Large intestine (tissue), 3 donors: ENCODE measurements around the gene PSMB5. TPM values are rescaled to one million over a fixed set of nuclear protein-coding genes. Genes with fewer than 3 reads are reported as not detected.
A peak's percentile ranks its signal among the peaks of the same experiment; 100 is the strongest.
"Not testable (repeated sequence)": the region's sequence is repeated elsewhere in the genome, so short reads cannot be mapped to it uniquely, and the experiment has no call there.

Experiments
- DNase-seq, 2 donors: peaks; one replicate each; pipeline versions ENCODE4 v3.0.0 to v3.0.0-alpha.2; 2013
- H3K27ac ChIP-seq: one replicate; pipeline ENCODE4 v1.5.1; 2013; ENCODE audit warnings: low read length
- H3K27me3 ChIP-seq: 2 replicates; pipeline ENCODE4 v1.6.1; 2013; ENCODE audit warnings: low read length; ENCODE audit not compliant: control insufficient read depth, insufficient read depth
- H3K36me3 ChIP-seq: 2 replicates; pipeline ENCODE4 v1.6.1; 2013; ENCODE audit warnings: low read length; ENCODE audit not compliant: control insufficient read depth, insufficient read depth
- H3K4me1 ChIP-seq: one replicate; pipeline ENCODE4 v1.6.1; 2013; ENCODE audit warnings: low read length; ENCODE audit not compliant: control insufficient read depth, insufficient read depth
- H3K4me3 ChIP-seq: one replicate; pipeline ENCODE4 v1.5.1; 2013; ENCODE audit warnings: low read length
- H3K9me3 ChIP-seq: one replicate; pipeline ENCODE4 v1.6.1; 2013; ENCODE audit warnings: mild to moderate bottlenecking, low read depth, low read length, moderate library complexity; ENCODE audit not compliant: control insufficient read depth
- WGBS: methylation state at CpG from one replicate; pipeline ENCODE4 v1.1.5; 2013; ENCODE audit warnings: low lambda C conversion rate; ENCODE audit not compliant: insufficient coverage; 5-methylcytosine and 5-hydroxymethylcytosine counted together
- polyA plus RNA-seq: library from polyadenylated mRNA; unstranded; fragments of 120-200 nt; gene quantifications from one replicate; pipeline ENCODE4 v1.2.1, GENCODE V29; 2013

PSMB5 gene
- polyA plus RNA-seq, 1 donor, result 112 TPM

DNA sequence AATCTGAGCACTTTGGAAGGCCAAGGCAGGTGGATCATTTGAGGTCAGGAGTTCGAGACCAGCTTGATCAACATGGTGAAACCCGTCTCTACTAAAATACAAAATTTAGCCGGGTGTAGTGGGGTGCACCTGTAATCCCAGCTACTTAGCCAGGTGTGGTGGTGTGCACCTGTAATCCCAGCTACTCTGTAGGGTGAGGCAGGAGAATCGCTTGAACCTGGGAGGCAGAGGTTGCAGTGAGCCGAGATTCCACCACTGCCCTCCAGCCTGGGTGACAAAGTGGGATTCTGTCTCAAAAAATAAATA is 21.0 kb downstream of the PSMB5 start:
- not testable (repeated sequence) for DNase-seq, H3K27me3 ChIP-seq, H3K36me3 ChIP-seq, H3K4me1 ChIP-seq, H3K27ac ChIP-seq, H3K4me3 ChIP-seq, H3K9me3 ChIP-seq
- 100% methylated on average over 1 of the region's 5 CpGs for WGBS

DNA sequence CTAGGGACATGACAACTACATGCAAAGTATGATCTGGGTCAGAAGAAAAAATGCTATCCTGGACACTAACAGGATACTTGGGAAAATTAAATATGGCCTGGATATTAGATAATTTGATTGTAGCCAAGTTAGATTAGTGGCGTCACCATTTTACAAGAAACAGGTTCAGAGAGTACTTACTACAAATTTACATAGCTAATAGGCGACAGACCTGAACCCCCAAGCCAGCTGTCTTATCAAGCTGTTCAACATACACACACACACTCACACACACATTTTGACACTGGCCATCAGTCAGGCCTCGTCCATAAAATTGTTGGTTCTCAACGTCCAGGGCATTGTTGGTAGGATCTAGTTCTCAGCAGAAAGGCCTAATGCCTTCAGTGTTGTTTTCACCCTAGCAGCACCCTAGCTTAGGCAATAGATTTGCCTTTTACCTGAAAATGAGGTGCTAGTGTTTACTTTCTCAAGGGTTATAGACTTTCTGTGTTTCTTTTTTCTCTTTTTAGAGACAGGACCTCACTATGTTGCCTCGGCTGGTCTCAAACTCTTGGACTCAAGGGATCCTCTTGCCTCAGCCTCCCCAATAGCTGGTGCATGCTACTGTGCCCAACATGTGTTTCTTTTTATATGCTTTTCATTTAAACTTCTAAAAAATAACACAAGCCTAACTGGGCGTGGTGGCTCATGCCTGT is 21.5 kb downstream of the PSMB5 start:
- Histone ChIP-seq H3K27ac (no peak overlapping the region), H3K27me3 (no peaks in the 10 kb centered on the region), H3K36me3 (no peaks in the 10 kb centered on the region), H3K4me3 (no peak overlapping the region), H3K9me3 (no peaks in the 10 kb centered on the region), H3K4me1 (peaks cover 3% of the 10 kb centered on the region)
- DNase-seq, result no peak
- no CpG with 5 or more reads among the region's 6 CpGs for WGBS

DNA sequence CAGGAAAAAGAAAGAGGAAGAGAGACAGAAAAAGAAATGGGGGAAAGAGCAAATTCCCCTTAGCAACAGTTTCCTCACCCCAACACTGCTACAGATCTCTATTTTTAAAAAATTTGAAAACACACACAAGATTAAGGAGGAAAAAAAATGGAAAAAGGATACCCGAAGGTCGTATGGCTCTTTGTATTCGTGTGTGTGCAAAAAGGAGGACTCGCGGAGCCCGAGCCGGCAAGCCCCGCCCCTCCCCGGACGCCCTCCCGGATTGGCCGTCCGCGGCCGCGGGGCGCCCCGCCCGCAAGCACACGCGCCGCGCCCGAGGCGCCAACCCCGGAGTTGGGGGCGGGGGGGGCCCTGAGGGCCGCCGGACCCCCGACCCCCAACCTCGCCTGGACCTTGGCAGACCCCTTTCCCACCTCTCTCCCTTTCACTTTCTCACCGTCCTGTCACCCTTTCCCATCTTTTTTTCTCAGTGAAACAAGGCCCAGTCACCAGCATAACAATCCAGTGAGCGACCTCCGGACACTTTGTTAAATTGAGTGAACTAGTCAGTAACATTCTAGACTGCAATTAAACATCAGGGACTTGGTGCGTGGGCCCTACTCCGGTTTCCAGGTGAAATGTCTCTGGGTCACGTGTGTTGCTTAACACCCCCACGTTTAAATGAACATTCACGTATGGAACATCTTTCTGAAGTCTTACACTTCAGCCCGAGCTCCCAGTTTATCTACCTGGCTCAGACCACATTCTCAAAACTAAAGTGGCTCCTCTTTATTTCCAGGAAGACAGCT is 24.6 kb downstream of the PSMB5 start, which contains the start of gene C14orf93:
Gene C14orf93 (minus strand): TSS at position 205 of the 788 bp plus-strand sequence. CDS start 11,120 bp downstream, outside the sequence.
- H3K36me3 ChIP-seq, result no peaks in the 10 kb centered on the region
- H3K9me3 ChIP-seq, result no peaks in the 10 kb centered on the region
- peak within 1 kb of the TSS; percentile 82 for H3K27ac ChIP-seq
- 10% methylated on average over 2 of the region's 40 CpGs for WGBS
- H3K4me3 ChIP-seq, result peak within 1 kb of the TSS; percentile 61
- H3K27me3 ChIP-seq, result no peaks in the 10 kb centered on the region
- peaks cover 8% of the 10 kb centered on the region for H3K4me1 ChIP-seq
- DNase-seq, result peak; percentile 75 to 88

DNA sequence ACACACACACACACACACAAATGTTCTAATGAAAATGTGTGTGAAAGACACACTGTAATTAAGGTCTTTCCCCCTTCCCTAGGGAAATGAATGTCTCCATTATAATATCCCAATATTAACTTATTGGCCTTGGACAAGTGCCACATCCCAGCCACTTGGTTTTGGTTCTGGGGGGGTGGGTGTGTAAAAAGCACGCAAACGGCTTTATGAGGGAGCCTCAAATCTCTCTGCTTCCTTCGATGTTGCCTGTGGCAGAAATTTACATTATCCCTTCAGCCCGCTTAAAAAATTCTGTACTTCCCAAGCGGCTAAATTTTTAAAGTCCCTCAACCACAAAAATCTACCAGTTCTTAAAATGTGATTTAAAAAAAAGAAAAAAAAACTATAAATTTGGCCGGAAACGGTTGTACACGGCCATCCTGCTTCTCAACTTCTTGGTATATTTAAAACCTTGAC is 25.2 kb downstream of the PSMB5 start:
- 36% methylated on average over 5 of the region's 8 CpGs for WGBS
- no peaks in the 10 kb centered on the region for H3K9me3 ChIP-seq

DNA sequence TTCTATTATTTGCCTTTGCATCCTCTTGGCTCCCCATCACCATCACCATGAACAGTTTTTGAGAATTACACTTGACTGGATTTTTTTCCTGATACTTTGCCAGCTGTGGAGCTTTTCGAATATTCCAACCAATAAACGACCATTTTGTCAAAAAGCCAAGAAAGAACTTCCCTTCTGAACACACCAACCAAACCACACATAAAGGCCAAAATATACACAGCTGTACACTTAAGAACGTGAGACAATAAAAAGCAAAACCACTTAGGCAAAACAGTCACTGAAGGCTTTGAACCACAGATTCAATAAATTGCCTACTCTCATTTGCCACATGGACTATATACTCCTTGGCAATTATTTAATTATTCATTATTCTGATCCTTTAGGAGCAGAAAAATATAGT is 25.9 kb downstream of the PSMB5 start:
- no peaks in the 10 kb centered on the region for H3K36me3 ChIP-seq
- H3K9me3 ChIP-seq, result no peaks in the 10 kb centered on the region
- H3K27ac ChIP-seq, result no peak overlapping the region

More for the DNA sequence above, 25.2 kb downstream of the PSMB5 start:
- H3K36me3 ChIP-seq, result no peaks in the 10 kb centered on the region
- no peaks in the 10 kb centered on the region for H3K27me3 ChIP-seq
- peak overlapping the region; percentile 61 for H3K4me3 ChIP-seq
- peak overlapping the region; percentile 82 for H3K27ac ChIP-seq
- DNase-seq, result no peak
- peaks cover 8% of the 10 kb centered on the region for H3K4me1 ChIP-seq

DNA sequence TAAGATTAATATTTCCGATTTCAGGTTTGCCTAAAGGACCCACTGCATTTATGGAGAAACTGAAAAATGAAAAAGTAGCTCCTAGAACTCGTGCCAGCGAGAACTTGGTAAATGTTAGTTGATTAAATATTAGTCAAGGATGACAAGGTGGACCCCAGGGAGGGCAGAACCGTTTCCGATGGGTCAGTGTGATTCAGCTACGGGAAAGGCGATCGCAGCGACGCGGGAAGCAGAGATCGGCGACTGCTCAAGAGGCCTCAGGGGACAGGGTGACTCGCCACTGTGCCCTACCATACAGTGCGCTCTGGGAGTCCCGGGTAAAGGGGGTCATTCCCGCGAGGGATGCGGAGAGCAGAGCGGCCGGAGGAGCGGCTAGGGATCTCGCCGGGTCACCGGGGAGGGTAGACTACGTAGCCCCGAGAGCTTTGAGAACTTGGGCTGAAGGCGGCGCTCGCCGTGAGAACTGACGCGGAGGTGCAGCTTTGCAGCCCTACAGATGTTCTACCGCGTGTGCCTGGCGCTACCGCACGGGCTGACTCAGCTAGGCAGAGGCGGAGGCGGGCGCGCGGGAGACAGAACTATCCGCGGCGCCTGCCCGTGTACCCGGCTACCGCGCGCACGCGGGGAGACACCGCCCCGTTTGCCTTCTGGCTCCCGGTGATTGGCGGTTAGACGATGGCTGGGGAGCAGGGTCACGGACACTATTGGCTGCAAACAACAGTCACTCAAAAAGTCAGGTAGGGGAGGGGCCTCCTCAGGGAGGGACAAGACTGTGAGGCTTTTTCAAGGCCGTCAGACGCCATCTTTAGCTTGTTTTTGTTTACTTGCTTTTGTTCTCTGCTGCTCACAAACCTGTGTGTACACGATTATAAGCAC is 27.9 kb downstream of the PSMB5 start:
- peak; percentile 98 to 99 for DNase-seq
- Histone ChIP-seq H3K27ac (peak overlapping the region; percentile 88), H3K4me1 (peaks cover 8% of the 10 kb centered on the region), H3K9me3 (no peaks in the 10 kb centered on the region), H3K27me3 (no peaks in the 10 kb centered on the region), H3K4me3 (peak overlapping the region; percentile 66), H3K36me3 (no peaks in the 10 kb centered on the region)
- 0% methylated on average over 1 of the region's 62 CpGs for WGBS

More for the DNA sequence above, 25.9 kb downstream of the PSMB5 start:
- DNase-seq, result no peak
- WGBS, result no CpG with 5 or more reads among the region's 3 CpGs
- Histone ChIP-seq H3K4me1 (peaks cover 8% of the 10 kb centered on the region), H3K4me3 (no peak overlapping the region), H3K27me3 (no peaks in the 10 kb centered on the region)

DNA sequence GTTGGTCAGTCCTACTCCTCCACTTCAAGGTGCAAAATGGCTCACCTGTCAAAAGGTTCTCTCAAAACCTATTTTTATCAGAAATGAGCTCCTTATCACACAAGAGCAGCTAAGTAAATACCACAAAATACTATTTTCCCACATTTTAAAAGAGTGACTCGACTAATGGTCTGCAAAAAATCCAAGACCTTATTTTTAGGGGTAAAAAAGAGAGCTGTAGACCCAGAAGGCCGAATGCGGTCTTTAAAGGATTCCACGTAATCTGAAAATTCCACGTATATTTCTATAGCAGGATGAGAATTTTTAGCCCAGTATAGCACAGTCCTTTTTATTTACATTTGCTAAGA is 28.5 kb downstream of the PSMB5 start:
- Histone ChIP-seq H3K36me3 (no peaks in the 10 kb centered on the region), H3K9me3 (no peaks in the 10 kb centered on the region), H3K27ac (peak overlapping the region; percentile 88), H3K4me1 (peaks cover 8% of the 10 kb centered on the region), H3K27me3 (no peaks in the 10 kb centered on the region), H3K4me3 (peak overlapping the region; percentile 66)
- 80% methylated on average over 2 of the region's 5 CpGs for WGBS
- DNase-seq, result no peak

DNA sequence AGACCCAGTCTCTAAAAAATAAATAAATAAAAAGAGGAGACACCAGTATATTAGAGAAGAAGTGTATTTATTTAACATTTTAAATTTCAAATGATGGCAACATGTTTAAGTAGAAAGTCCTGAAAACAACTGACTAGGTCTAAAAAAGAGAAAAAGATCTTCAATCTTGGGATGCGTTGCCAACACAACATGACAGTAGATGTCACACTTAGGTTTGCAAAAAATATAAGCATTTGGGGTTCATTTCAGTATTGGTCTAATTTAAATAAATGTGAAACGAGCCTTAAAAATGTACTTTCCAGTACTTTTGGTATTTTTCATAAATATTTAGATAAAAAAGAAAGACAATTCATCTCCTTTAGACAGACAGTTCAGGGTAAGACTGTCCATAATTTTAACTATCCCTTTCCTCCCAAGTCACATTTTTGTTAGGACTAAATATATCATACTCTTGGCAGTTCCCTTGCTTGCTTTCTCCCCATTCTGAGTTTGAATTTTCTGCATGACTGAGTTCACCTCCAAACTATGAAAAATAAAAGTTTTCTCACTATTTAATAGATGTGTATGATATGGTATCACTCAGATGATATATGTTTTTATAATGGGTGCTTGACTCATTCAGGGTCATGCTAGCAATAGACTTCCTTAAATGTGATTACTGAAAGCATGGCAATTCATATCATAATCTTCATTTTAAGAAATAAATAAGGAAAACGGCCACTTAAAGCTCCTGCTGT is 29.1 kb downstream of the PSMB5 start:
- H3K4me3 ChIP-seq, result peak overlapping the region; percentile 66

DNA sequence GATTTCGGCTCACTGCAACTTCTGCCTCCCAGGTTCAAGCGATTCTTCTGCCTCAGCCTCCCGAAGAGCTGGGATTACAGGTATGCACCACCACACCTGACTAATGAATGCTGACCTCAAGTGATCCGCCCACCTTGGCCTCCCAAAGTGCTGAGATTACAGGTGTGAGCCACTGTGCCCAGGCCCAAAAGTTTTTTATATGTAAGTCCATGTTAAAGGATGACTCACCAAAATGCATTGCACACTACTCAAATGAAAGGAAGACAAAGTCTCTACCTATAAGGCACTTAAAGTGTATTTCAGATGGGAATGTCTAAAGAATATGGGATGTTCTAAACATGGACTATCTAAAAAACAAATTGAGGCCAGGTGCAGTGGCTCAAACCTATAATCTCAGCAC is 30.4 kb downstream of the PSMB5 start:
- H3K4me1 ChIP-seq, H3K9me3 ChIP-seq, DNase-seq, H3K4me3 ChIP-seq, H3K36me3 ChIP-seq, H3K27me3 ChIP-seq, H3K27ac ChIP-seq: not testable (repeated sequence)
- WGBS, result no CpG with 5 or more reads among the region's 4 CpGs

More for the DNA sequence above, 29.1 kb downstream of the PSMB5 start:
- no peaks in the 10 kb centered on the region for H3K36me3 ChIP-seq
- H3K27me3 ChIP-seq, result no peaks in the 10 kb centered on the region
- peaks cover 8% of the 10 kb centered on the region for H3K4me1 ChIP-seq
- 0% methylated on average over 1 of the region's 3 CpGs for WGBS
- no peaks in the 10 kb centered on the region for H3K9me3 ChIP-seq
- DNase-seq, result no peak
- H3K27ac ChIP-seq, result peak overlapping the region; percentile 88
